CD1c-positive myeloid dendritic cell (primary cell): ENCODE data around the gene SLC10A4.
"Not testable (repeated sequence)": the region's sequence is repeated elsewhere in the genome, so short reads cannot be mapped to it uniquely, and the experiment has no call there.

Experiments
- DNase-seq: peaks from one replicate; pipeline ENCODE4 v3.0.0-alpha.2; 2016; ENCODE audit errors: extremely low spot score

SLC10A4 gene, protein sequence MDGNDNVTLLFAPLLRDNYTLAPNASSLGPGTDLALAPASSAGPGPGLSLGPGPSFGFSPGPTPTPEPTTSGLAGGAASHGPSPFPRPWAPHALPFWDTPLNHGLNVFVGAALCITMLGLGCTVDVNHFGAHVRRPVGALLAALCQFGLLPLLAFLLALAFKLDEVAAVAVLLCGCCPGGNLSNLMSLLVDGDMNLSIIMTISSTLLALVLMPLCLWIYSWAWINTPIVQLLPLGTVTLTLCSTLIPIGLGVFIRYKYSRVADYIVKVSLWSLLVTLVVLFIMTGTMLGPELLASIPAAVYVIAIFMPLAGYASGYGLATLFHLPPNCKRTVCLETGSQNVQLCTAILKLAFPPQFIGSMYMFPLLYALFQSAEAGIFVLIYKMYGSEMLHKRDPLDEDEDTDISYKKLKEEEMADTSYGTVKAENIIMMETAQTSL

DNA sequence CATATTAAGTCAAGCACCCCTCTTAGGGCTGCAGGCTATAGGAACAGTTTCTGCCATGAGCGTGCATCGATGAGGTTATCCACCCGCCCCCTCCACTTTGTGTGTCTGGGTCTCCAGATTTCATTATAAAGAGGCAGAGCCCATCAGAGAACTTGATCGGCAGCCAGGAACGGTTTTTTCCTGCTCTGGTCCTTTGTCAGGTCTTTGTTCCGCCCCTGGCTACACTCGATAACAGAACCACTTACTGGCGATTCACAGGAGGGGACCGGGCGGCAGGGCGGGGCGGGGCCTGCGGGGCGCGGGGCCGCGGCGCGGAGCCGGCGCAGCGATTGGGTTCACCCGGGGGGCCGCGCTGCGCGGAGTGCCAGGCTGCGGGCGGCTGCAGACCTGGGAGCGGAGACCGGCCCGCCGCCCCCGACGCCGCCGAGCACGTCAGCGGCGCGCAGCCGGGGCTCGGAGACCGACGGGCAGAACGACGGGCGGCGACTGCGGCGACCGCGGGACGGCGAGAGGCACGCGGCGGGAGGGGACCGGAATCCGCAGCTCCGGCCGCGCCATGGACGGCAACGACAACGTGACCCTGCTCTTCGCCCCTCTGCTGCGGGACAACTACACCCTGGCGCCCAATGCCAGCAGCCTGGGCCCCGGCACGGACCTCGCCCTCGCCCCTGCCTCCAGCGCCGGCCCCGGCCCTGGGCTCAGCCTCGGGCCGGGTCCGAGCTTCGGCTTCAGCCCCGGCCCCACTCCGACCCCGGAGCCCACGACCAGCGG, at the start of gene SLC10A4:
SLC10A4 (plus strand) TSS at position 338 of the 771 bp plus-strand sequence; CDS start at position 557, 219 bp downstream.
- DNase-seq = peak; percentile 15

DNA sequence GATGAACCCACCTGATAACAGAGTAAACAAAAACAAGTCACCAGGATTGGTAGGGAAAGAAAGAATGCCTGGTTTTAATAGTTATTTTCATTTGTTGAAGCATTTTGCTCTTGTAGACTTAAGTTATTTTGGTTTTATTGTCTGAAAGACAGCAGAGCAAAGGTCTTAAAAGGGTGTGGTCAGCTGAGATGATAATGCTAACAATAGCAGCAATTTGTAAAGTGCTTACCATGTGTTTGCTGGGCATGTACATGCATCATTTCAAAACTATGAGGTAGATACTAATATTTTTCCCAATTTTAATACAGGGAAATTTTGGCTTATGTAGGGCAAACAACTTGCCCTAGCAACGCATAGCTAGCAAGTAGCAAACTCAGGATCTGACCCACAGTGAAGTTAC, 46.8 kb upstream of the SLC10A4 start:
- DNase-seq = no peak

DNA sequence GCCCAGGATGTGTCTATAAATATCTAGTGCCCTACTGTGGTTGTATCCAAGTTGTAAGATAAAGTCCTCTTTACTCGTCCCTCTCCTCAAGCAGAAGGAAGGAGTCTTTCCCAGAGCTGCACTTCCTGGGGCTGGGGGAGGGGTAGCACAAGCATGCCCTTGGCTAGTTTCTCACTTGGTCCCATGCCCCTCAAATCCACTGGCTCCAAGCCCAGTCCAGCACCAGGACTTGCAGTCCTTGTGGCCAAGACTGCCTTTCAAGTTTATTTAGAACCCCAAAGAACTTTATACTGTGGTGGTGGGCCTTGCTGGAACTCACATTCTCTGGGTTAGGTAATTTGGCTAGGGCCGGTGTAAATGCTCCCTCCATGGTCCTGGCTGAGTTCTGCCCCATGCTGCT, 43.2 kb upstream of the SLC10A4 start:
- no peak for DNase-seq

GRCh38 chr4:48440914-48441313, 42.2 kb upstream of the SLC10A4 start:
- peak; percentile 59 for DNase-seq

DNA sequence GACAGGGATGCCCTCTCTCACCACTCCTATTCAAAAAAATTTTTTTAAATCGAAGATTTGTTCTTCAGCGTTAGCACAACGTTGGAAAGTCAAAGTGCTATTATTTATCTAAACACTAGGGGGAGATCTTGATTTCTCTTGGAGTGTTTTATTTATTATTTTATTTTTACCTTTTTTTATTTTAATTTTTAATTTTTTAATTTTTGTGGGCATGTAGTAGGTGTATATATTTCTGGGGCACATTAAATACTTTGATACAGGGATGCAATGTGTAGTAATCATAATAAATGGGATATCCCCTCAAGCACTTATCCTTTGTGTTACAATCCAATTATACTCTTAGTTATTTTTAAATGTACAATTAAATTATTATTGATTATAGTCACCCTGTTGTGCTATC, 37.4 kb upstream of the SLC10A4 start:
- peak; percentile 28 for DNase-seq

- no peak for DNase-seq
Observed at GRCh38 chr4:48446642-48447041, 36.5 kb upstream of the SLC10A4 start.

- DNase-seq = no peak
Observed at GRCh38 chr4:48449151-48449550, 34.0 kb upstream of the SLC10A4 start.

DNA sequence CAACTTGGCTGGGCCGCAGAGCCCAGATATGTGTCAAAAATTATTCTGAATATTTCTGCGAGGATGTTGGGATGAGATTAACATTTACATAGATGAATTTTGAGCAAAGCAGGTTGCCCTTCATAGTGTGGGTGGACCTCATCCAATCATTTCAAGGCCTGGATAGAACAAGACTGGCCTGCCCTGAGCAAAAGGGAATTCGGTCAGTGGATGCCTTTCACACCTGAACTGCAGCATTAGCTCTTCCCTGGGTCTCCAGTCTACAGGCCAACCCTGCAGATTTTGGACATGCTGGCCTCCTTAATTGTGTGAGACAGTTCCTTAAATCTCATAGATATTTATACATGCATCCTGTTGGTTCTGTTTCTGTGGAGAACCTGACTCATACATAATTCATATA, 32.4 kb upstream of the SLC10A4 start:
- DNase-seq = no peak

DNA sequence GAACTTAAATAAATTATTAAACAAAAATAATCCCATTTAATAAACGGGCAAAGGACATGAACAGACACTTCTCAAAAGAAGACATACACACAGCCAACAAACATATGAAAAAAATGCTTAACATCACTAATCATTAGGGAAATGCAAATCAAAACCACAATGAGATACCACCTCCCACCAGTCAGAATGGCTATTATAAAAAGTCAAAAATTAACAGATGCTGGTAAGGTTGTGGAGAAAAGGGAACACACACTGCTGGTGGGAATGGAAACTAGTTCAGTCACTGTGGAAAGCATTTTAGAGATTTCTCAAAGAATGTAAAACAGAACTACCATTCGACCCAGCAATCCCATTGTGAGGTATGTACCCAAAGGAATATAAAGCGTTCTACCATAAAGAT, 31.5 kb upstream of the SLC10A4 start:
- DNase-seq = not testable (repeated sequence)

- no peak for DNase-seq
Observed at GRCh38 chr4:48454591-48454990, 28.6 kb upstream of the SLC10A4 start.

- DNase-seq = no peak
Observed at GRCh38 chr4:48461000-48461399, 22.1 kb upstream of the SLC10A4 start.

GRCh38 chr4:48462363-48462762, 20.8 kb upstream of the SLC10A4 start:
- no peak for DNase-seq

- no peak for DNase-seq
Observed at GRCh38 chr4:48467442-48467841, 15.7 kb upstream of the SLC10A4 start.

DNA sequence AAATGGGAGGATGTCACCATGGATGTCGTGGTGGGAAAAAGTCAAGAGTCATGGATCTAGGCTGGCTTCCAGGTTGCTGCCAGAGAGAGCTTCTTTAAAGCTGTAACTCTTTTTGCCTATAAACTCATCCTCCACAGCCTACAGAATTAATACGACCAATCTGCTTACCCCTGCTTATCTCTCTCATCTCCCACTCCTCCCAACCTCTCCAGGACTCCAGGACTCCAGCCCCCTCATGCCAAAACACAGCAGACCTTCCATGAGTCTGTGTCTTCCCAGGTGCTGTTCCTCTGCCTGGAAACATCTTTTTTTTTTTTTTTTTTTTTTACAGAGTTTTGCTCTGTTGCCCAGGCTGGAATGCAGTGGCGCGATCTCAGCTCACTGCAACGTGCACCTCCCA, 15.3 kb upstream of the SLC10A4 start:
- DNase-seq = no peak

DNA sequence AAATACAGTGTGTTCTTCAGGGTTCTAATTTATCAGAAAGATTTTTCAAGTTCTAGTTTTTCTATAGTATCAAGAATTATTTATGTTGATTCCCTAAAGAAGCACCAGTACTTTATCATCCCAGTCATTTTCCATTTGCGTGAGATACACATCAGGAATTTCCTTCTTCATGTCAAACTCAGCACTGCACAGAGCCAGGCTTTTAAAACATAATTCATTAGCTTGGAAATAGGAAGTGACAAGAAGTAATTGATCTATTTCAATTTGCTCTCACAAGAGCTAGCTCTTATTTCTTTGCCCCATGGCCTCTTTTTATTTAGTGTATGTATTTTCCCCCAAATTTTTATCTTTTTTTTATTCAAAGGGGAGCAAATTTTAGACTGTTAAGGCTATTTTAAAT, 13.0 kb upstream of the SLC10A4 start:
- no peak for DNase-seq

DNA sequence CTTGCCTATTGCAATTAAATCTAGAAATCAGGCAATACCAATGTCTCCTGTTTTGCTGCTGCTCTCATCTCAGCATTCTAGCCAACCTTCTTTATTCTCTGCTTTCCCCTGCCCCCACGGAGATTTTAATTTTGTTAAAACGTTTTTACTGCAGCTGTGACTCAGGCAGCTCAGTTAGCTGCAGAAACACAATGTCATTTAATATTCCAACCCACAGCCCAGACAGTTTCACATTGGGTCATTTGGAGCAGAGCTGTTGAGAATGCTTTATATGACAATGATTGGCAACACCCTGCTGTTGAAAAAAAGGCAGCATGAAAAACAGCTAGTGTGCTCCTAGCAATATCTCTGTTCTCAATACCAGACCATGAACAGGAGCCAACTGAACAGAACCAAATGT, 12.6 kb upstream of the SLC10A4 start:
- DNase-seq = no peak

DNA sequence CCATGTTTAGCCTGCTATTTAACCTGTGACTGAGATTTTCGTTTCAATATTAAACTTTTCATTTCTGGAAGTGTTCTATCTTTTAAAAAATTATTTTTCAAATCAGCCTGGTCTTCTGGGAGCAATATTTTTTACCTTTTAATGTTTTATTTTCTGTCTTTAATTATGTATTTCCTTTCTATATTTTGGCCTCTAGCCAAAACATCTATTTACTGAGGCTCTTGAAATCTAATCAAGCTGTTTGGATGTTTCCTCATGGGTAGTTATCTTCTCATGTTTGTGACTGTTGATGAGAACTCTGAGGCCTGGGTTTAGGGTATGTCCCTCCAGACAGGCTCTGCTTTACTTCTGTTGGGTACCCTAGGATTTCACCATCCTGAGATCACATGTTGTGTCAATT, 10.3 kb upstream of the SLC10A4 start:
- no peak for DNase-seq

DNA sequence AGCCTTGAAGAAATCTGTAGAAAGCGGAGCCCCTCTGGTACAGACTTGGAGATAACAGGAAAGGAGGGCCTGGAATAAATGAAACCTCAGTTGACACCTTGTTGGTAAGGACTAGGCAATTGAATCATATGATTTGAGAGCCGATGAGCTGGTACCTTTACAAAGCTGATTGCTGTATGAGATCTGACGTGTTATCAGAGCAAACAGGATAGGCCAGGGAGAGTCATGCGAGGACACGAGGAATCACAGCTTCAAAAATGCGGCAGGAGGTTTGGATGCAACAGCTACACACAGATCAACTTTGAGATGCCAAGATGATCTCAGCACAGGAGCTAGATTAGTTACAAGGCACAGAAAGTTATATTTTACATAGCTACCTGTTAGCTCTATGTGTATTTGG, 7.4 kb upstream of the SLC10A4 start:
- no peak for DNase-seq

GRCh38 chr4:48478273-48478672, 4.9 kb upstream of the SLC10A4 start:
- no peak for DNase-seq

GRCh38 chr4:48481581-48481980, 1.6 kb upstream of the SLC10A4 start:
- no peak for DNase-seq

- DNase-seq = peak; percentile 15
Observed at GRCh38 chr4:48483777-48484493, 792 bp downstream of the SLC10A4 start.

- no peak for DNase-seq
Observed at GRCh38 chr4:48484494-48485168, 1.5 kb downstream of the SLC10A4 start.
